HG03066 (cell line): ENCODE data around the gene SELENOV.

Experiments
- ATAC-seq: cut with Tn5 transposase; IDR thresholded peaks from one replicate; pipeline ENCODE4 v1.9.1; 2021; ENCODE audit warnings: low read depth; ENCODE audit not compliant: unreplicated experiment

Gene SELENOV

GRCh38 chr19:39492788-39493187, 22.2 kb upstream of the SELENOV start:
- ATAC-seq: no peak

DNA sequence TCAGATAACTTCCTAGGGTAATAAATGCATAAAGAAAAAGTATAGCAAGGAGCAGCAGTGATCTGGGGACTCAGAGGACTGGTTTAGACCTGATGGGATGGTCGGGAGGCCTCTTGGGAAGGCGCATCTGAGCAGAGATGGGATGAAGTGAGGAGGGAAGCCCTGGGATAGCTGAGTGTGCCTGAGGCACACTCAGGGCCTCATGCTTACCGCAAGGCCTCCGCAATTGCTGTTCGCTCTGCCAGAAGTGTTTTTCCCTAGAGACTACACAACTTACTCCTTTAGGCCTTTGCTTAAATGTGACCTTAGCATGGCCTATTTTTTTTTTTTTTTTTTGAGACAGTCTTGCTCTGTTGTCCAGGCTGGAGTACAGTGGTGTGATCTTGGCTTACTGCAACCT, 20.3 kb upstream of the SELENOV start:
- no peak for ATAC-seq

GRCh38 chr19:39496063-39496462, 18.9 kb upstream of the SELENOV start:
- no peak for ATAC-seq

DNA sequence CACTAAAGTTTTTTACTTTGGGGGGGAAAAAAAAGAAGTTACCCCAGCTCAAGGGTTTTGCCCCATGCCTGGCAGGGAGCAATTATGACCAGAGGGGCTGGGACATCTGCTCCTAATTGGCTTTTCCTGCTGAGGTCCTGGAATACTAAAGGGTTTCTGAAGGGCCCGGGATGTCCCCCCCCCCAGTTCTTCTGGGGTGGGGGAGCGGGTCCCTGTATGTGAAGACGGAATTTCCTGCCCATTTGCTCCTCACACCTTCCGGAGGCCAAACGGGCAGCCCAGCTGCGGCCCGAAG, 17.3 kb upstream of the SELENOV start:
- ATAC-seq: no peak

GRCh38 chr19:39497996-39498797, 16.7 kb upstream of the SELENOV start:
- no peak for ATAC-seq

GRCh38 chr19:39498798-39499642, 15.9 kb upstream of the SELENOV start, which contains the start of gene DLL3:
DLL3 (plus strand) TSS chr19:39498947; CDS start chr19:39498975, 28 bp downstream.
- no peak for ATAC-seq

DNA sequence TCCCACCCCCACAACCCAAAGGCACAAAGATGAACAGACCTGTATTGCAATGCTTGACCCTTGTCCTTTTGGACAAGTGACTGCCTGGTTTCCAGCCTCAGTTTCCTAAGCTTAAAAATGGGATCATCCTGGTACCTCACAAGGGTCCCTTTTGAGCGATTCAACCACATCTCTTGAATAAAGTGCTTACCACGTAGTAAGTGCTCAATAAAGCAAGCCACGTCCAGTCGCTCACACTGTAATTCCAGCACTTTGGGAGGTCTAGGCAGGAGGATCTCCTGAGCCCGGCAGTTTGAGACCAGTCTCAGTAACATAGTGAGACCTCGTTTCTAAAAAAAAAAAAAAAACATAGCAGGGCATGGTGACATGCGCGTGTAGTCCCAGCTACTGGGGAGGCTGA, 15.0 kb upstream of the SELENOV start:
- no peak for ATAC-seq

- ATAC-seq: no peak
Observed at GRCh38 chr19:39500543-39500942, 14.4 kb upstream of the SELENOV start.

DNA sequence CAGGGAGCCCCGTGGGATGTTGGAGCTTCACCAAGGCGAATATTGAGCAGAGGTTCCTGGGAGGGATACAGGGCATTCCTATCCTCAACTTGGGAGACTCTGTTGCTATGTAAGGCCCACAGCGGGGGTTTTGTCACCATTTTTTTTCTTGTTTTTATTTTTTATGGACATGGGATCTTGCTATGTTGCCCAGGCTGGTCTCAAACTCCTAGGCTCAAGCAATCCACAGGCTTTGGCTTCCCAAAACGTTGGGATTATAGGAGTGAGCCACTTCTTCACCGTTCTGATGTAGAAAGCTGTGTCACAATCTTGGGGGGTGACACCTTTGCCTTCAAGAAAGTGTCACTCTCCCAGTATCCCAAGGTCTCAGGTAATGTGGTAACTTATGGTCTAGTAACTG, 13.6 kb upstream of the SELENOV start:
- ATAC-seq: no peak

- ATAC-seq: no peak
Observed at GRCh38 chr19:39502640-39503417, 12.1 kb upstream of the SELENOV start.

DNA sequence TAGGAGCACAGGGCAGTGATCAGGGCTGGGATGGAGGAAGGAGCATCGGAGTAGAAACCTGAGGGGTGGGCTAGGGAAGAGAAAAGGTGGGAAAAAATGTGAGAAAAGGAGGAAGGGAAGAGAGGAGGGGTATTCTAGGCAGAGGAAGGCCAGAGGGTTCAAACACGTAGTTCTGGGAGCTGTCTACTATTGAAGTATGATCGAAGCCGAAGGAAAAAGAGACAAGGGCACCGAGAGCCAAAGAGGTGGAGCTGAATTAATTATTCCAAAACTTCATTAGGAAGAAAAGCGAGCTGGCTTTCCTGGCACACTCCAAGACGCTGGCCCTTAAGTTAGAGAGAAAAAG, 8.4 kb upstream of the SELENOV start:
- ATAC-seq: no peak

GRCh38 chr19:39506944-39507714, 7.8 kb upstream of the SELENOV start:
- no peak for ATAC-seq

- no peak for ATAC-seq
Observed at GRCh38 chr19:39507715-39508364, 7.1 kb upstream of the SELENOV start.

DNA sequence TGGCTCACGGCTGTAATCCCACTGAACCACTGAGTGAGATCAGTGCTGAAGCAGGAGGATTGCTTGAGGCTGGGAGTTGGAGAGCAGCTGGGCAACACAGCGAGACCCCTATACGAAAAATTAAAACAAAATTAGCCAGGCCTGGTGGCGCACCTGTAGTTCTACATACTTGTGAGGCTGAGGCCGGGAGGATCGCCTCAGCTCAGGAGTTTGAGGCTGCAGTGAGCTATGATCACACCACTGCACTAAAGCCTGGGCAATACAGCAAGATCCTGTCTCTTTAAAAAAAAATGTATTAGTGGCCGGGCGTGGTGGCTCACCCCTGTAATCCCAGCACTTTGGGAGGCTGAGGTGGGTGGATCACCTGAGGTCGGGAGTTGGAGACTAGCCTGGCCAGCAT, 6.3 kb upstream of the SELENOV start:
- ATAC-seq: no peak

DNA sequence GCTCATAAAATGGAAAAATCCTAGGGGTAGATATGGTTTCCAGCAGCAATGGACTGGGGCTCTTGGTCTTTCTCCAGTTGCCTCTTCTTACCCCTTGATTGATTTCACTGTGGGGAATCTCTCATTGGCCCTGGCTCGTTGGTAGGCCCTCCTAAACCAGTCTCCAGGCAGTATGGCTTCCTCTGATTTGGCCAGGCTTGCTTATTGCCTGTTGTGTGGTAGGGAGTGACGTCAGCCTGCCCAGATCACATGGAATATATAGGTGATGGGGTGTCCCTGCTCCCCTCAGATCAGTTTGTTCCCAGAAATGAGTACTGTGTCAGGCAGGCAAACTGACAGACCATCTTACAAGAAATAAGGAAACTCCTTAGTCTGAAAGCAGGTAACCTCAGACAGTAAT, 5.7 kb upstream of the SELENOV start:
- no peak for ATAC-seq

DNA sequence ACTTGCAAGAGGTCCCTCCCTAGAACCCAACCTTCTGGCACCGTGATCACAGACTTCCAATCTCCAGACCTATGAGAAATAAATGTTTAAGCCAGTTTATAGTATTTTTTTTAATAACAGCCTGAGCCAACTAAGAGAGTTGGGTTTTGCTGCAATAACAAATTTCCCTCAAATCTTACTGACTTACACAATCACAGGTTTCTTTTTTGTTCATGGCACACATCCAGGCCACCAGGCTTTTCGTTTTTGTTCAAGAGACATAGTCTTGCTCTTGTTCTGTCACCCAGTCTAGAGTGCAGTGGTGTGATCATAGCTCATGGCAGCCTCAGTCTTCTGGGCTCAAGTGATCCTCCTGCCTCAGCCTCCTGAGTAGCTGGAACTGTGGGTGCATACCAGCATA, 2.0 kb upstream of the SELENOV start:
- ATAC-seq: no peak

- no peak for ATAC-seq
Observed at GRCh38 chr19:39515551-39516191, 732 bp downstream of the SELENOV start.

- no peak for ATAC-seq
Observed at GRCh38 chr19:39516270-39516669, 1.3 kb downstream of the SELENOV start.

DNA sequence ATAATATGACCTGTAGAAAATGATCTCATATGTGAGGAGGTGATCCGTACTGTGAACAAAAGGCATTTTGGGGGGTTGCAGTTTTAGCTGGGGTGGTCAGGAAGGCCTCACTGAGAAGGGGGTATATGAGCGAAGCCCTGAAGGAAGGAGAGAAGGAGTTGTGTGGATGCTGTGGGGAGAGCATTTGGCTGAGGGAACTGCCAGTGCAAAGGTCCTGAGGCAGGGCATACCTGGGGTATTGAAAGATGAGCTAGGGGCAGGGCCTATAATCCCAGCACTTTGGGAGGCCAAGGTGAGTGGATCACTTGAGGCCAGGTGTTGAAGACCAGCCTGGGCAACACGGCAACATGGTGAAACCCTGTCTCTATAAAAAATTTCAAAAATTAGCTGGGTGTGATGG, 2.5 kb downstream of the SELENOV start:
- no peak for ATAC-seq

- ATAC-seq: no peak
Observed at GRCh38 chr19:39518458-39518857, 3.5 kb downstream of the SELENOV start.
